SU-DHL-6 (cell line): ENCODE results near the gene HDGFL3.
"Not testable (repeated sequence)": the region's sequence is repeated elsewhere in the genome, so short reads cannot be mapped to it uniquely, and the experiment has no call there.

Source experiments
- EZH2phosphoT487 ChIP-seq: fragments of 200-600 bp; sonication (generic), shearing (Covaris generic); conservative IDR thresholded peaks from 2 replicates; pipeline ENCODE4 v1.6.1; 2018; ENCODE audit warnings: mild to moderate bottlenecking, antibody characterized with exemption, low read length, moderate library complexity, mixed read lengths
- TF ChIP-seq, protein P1 (sequence below): fragments of 200-600 bp; sonication (generic); IDR thresholded peaks from one replicate; pipeline ENCODE4 v1.5.1; 2017; ENCODE audit warnings: antibody characterized with exemption, mild to moderate bottlenecking, low read length, moderate library complexity; ENCODE audit not compliant: insufficient read depth, poor library complexity, severe bottlenecking

DNA sequence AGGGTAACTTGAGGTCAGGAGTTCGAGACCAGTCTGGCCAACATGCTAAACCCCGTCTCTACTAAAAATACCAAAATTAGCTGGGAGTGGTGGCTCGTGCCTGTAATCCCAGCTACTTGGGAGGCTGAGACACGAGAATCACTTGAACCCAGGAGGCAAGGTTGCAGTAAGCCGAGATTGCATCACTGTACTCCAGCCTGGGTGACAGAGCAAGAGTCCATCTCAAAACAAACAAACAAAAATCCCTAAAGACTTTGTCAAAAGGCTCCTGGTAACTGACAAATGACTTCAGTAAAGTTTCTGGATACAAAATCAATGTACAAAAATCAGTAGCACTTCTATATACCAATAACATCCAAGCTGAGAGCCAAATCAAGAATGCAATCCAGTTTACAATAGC is 38.0 kb downstream of the HDGFL3 start:
- TF ChIP-seq, protein P1, sequence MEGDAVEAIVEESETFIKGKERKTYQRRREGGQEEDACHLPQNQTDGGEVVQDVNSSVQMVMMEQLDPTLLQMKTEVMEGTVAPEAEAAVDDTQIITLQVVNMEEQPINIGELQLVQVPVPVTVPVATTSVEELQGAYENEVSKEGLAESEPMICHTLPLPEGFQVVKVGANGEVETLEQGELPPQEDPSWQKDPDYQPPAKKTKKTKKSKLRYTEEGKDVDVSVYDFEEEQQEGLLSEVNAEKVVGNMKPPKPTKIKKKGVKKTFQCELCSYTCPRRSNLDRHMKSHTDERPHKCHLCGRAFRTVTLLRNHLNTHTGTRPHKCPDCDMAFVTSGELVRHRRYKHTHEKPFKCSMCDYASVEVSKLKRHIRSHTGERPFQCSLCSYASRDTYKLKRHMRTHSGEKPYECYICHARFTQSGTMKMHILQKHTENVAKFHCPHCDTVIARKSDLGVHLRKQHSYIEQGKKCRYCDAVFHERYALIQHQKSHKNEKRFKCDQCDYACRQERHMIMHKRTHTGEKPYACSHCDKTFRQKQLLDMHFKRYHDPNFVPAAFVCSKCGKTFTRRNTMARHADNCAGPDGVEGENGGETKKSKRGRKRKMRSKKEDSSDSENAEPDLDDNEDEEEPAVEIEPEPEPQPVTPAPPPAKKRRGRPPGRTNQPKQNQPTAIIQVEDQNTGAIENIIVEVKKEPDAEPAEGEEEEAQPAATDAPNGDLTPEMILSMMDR: not testable (repeated sequence)
- not testable (repeated sequence) for TF ChIP-seq EZH2phosphoT487
